Endothelial cell of umbilical vein (primary cell): ENCODE data around the gene TRIM37. TPM values are rescaled to one million over a fixed set of nuclear protein-coding genes. Genes with fewer than 3 reads are reported as not detected.
A peak's percentile ranks its signal among the peaks of the same experiment; 100 is the strongest.

Experiments
- microRNA counts: library from miRNA; unstranded; fragments of <30 nt; microRNA quantifications from one replicate; lab custom pipeline; 2016
- microRNA-seq: library from miRNA; unstranded; fragments of <30 nt; microRNA quantifications from one replicate; pipeline ENCODE4 v1.2.0, GENCODE V29; 2021; ENCODE audit warnings: borderline number of aligned reads, borderline replicate concordance
- polyA plus RNA-seq, 4 experiments: library from polyadenylated mRNA; depleted of rRNA in 3 of 4; stranded (reverse) in 3 of 4; unstranded in 1 of 4; fragments of >200 nt; gene quantifications; 2 replicates each; pipeline versions ENCODE4 v1.2.1 to v1.2.3, GENCODE V29; 2011 to 2012; ENCODE audit warnings: missing spikeins in 1 of 4
- small RNA-seq: library from RNA; depleted of rRNA; stranded (forward); fragments of <200 nt; gene quantifications from one replicate; pipeline ENCODE3, GENCODE V24; 2012; ENCODE audit warnings: low replicate concordance, low read depth; ENCODE audit not compliant: insufficient read depth, insufficient read length
- total RNA-seq: library from RNA; stranded (reverse); gene quantifications from 2 replicates; pipeline ENCODE4 v1.2.3, GENCODE V29; 2021

TRIM37 gene
- total and polyA plus RNA-seq, 2 donors (not counting 3 experiments of a cell fraction or from before 2014, with no cell fraction given): 18.8 to 41.9 TPM

MicroRNAs encoded within 50 kb of the gene (microRNA counts, 767-probe panel; counts per million panel counts)
- microRNA hsa-miR-301a-3p (lab: Ali Mortazavi, UCI): 723 counts per million, percentile 96 among the panel's probes with 10 or more counts
- 723 counts per million, percentile 96 among the panel's probes with 10 or more counts for microRNA hsa-miR-454-3p (lab: Ali Mortazavi, UCI)

Small RNAs within 50 kb of the gene (microRNA-seq; reads per million reads assigned to microRNA genes)
- gene MIR301A (26.5 reads per million, percentile 38 among the genes with 10 or more reads in this experiment), gene MIR454 (1,105 reads per million, percentile 83 among the genes with 10 or more reads in this experiment)

Small RNAs within 50 kb of the gene (small RNA-seq; reads per million reads assigned to genes)
- 110 reads per million, percentile 97 among the genes with 10 or more reads in this experiment for gene MIR301A
- 28.9 reads per million, percentile 86 among the genes with 10 or more reads in this experiment for gene MIR454
- not detected for gene RN7SL716P
- not detected for gene RNU2-58P

Other genes starting within 250 kb of the TRIM37 start
- gene SKA2, start 48.3 kb upstream of the TRIM37 start, total RNA-seq: 78.1 and 79.6 TPM in 2 replicates
- gene SKA2, start 48.3 kb upstream of the TRIM37 start, polyA plus RNA-seq: 12.2 and 12.9 TPM in 2 replicates
- 82.1 and 86.3 TPM in 2 replicates for gene PRR11, start 48.9 kb upstream of the TRIM37 start, total RNA-seq
- gene PRR11, start 48.9 kb upstream of the TRIM37 start, polyA plus RNA-seq: 22.5 and 28.8 TPM in 2 replicates
- 17.1 and 18.8 TPM in 2 replicates for gene SMG8, start 103.2 kb upstream of the TRIM37 start, total RNA-seq
- gene SMG8, start 103.2 kb upstream of the TRIM37 start, polyA plus RNA-seq: 9.5 and 11.0 TPM in 2 replicates
- 4.3 and 4.9 TPM in 2 replicates for gene GDPD1, start 113.6 kb upstream of the TRIM37 start, total RNA-seq
- 1.7 and 2.5 TPM in 2 replicates for gene GDPD1, start 113.6 kb upstream of the TRIM37 start, polyA plus RNA-seq
- 59.5 and 66.8 TPM in 2 replicates for gene YPEL2, start 224.8 kb upstream of the TRIM37 start, total RNA-seq
- gene YPEL2, start 224.8 kb upstream of the TRIM37 start, polyA plus RNA-seq: 29.4 and 36.5 TPM in 2 replicates